ENCODE measurements around the gene MFRP. TPM values are rescaled to one million over a fixed set of nuclear protein-coding genes. Genes with fewer than 3 reads are reported as not detected.
"Not testable (repeated sequence)": the region's sequence is repeated elsewhere in the genome, so short reads cannot be mapped to it uniquely, and the experiment has no call there.

The MFRP gene
- not detected in 2 replicates for total RNA-seq

DNA sequence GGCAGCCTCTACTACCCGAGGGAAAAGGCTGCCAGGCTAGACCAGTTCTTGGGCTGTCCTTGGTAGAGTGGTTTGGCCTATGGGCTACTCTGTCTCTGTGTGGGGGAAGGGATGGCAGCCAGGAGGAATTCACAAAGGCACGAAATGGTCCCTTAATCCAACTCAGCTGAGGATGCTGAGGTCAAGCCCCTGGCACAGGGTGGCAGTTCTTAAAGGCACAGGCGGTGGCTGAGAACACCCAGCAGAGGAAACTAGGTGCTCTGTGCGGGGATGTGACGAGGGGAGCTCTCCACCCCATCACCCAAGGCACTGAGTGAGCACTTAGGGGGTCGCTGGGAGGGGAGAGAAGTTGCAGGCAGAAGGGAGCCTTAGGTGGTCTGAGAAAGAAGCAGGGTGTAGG lies at the start of gene MFRP:
MFRP (minus strand) TSS at position 101 of the 400 bp plus-strand sequence. CDS start 192 bp downstream, outside the sequence.
- no peak for DNase-seq (ENCODE audit: low read depth, low spot score)

- no peak for DNase-seq (ENCODE audit: low read depth, low spot score)
These were observed 44.8 kb upstream of the MFRP start for GRCh38 chr11:119391275-119391674.

DNA sequence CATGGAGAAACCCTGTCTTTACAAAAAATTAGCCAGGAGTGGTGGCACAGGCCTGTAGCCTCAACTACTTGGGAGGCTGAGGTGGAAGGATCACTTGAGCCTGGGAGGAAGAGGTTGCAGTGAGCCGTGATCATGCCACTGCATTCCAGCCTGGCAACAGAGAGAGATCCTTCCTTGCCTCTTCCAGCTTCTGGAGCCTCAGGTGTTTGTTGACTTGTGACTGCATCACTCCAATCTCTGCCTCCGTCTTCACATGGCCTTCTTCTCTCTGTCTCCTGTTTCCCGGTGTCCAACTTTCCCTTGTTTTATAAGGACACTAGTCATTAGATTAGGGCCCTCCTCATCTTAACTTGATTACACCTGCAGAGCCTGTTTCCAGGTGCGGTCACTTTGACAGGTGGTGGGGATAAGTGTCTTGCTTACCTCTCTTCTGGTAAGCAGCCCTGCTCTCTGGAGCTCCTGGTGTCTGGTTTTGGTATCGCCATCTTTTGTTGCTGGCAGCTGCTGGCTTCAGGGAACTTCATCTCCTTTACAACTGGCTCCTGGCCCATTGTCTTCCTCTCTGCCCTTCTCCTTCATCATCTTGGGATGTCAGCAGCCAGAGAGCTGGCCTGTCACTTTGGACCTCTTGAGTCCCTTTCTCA lies 43.2 kb upstream of the MFRP start:
- no peak for DNase-seq (ENCODE audit: low read depth, low spot score)

DNA sequence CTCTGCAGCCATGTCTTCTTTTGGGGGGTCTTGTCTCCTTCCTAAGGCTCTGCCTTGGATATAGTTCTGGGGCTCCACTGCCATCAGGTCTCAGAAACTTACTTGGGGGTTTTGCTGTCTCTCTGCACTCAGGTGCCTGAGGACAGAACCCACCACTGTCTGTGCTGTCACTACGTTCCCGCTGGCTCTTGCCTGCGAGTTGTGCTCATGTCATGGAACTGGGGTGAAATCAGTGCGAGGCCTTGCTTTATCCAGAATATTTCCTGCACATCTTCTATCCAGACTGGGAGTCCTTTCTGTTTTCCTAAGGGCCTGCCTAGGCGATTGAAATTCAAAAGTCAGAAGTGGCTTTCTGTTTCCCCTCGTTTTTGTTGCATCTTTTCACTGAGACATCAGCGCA lies 41.6 kb upstream of the MFRP start:
- no peak for DNase-seq (ENCODE audit: low read depth, low spot score)

GRCh38 chr11:119384332-119384731 lies 37.8 kb upstream of the MFRP start:
- DNase-seq (ENCODE audit: low read depth, low spot score), result no peak

DNA sequence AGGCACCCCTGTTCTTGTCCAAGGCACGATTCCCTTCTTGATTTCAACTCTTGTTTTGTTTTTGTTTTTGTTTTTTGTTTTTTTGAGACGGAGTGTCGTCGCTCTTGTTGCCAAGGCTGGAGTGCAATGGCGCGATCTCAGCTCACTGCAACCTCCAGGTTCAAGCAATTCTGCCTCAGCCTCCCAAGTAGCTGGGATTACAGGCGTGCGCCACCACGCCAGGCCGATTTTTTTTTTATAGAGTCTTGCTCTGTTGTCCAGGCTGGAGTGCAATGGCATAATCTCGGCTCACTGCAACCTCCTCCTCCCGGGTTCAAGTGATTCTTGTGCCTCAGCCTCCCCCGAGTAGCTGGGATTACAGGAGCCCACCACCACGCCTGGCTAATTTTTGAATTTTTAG lies 36.0 kb upstream of the MFRP start:
- not testable (repeated sequence) for DNase-seq (ENCODE audit: low read depth, low spot score)

DNA sequence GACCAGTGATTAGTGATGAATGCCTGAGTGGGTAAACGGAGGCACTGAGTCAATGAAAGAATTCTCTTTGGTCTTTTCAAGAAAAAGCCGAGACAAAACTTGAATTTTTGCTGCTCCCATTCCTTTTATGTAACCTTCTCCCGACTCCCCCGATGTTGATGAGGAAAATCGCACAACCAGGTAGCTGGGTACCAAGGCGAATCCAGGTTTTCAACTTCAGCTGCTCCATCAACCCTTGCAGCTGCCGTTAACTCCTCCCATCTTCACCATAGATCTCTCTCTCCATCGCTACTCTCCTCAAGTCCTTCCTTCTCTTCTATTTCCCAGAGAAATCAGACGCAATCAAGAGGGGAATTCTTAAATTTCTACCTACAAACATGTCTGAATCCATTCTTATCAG lies 35.6 kb upstream of the MFRP start:
- DNase-seq (ENCODE audit: low read depth, low spot score), result no peak

- DNase-seq (ENCODE audit: low read depth, low spot score), result peak; percentile 83
These were observed 34.9 kb upstream of the MFRP start, which contains the start of gene USP2 for GRCh38 chr11:119381181-119381988. Gene USP2, minus strand, starts transcription at chr11:119381690. Its CDS starts 8,210 bp downstream, at chr11:119373480.

GRCh38 chr11:119380827-119381180 lies 34.3 kb upstream of the MFRP start:
- no peak for DNase-seq (ENCODE audit: low read depth, low spot score)

DNA sequence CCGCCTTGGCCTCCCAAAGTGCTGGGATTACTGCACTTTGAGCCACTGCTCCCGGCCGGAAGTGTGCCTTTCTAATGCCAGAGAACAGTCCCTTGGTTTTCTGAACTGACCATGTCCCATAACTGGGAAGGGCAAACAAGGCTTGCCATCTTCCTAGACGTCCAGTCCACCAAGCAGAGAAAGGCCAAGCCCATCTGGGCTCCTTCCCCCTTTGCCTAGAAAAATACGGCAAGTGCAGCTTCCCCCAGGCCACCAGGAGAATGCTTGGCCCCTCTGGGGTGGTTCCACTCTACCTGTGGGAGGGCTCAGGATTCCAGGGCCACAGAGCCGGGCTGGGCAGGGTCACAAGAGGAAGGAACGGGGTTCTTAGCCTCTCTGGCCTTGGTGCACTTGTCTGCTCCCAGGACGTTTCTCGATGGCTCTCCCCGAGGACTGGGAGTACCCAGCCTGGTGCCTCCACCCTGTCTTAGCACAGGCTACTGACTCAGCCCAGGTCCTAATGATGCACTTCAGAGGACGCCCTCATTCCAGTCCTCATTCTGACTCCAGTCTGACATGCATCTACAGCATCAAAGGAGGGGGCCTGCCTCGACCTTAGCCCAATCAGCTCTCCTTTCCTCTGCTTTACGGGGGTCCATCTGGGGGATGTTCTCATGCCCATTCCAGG lies 33.8 kb upstream of the MFRP start:
- DNase-seq (ENCODE audit: low read depth, low spot score), result no peak

DNA sequence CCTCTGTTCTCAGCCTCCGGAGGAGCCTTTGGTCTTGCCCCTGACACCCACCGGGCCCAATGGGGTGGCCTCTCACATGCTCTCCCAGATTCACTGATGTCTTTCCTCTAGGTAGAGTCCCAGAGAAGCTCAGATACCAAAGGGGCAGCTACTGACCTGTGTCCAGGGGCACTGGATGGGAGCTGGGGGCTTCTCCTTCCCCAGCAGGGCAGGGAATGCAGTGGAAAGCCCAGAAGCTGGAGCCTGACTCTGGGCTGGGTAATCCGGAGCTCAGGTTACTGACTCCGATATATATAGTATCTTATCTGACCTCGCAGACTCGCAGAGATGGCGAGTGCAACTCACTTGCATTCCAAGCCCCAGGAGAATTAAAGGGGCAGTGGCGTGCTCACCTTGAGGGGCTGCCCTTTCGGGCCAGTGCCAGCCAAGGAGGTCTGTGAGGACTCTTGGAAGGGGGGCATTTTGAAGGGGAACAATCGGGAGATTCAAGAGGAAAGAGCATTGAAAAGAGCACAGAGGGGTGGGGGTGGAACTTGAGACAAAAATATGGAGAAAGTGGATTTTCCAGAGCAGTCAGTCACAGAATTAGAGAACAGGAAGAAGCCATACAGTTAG lies 32.5 kb upstream of the MFRP start:
- DNase-seq (ENCODE audit: low read depth, low spot score), result no peak

GRCh38 chr11:119377961-119378667 lies 31.6 kb upstream of the MFRP start:
- DNase-seq (ENCODE audit: low read depth, low spot score), result no peak

DNA sequence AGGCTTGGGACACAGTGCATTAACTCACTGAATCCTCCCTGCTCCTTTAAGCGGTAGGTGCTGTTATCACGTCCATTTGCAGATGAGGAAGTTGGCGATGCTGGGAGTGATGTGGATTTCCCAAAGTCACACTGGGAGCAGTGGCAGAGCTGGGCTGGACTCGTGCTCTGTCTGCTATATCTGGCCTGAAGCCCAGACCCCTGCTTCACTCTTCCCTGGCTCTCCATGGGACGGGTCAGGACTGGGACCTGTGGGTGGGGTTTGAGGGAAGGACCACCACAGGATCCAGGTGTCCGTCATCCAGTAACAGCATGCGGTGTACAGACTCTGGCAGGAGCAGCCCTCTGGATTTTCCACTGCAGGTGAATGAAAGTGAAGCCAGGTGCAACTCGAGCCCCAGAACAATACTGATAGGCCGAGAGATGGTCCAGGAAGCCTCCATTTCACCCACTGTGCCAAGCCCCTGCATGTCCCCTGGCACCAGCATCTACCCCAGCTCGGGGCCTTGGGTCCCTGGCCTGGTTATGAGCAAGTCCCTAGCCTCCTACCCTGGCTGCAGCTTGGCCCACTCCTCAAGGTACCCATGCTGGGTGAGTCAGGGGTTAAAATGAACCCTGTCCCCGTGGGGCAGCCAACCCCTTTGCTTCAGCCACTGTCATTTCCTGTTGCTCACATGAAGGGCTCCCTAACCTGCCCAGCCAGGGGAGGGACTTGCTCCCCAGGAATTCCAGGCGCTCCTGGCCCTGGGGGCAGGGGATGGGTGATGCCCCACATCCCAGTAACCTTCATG lies 30.8 kb upstream of the MFRP start:
- DNase-seq (ENCODE audit: low read depth, low spot score), result no peak

DNA sequence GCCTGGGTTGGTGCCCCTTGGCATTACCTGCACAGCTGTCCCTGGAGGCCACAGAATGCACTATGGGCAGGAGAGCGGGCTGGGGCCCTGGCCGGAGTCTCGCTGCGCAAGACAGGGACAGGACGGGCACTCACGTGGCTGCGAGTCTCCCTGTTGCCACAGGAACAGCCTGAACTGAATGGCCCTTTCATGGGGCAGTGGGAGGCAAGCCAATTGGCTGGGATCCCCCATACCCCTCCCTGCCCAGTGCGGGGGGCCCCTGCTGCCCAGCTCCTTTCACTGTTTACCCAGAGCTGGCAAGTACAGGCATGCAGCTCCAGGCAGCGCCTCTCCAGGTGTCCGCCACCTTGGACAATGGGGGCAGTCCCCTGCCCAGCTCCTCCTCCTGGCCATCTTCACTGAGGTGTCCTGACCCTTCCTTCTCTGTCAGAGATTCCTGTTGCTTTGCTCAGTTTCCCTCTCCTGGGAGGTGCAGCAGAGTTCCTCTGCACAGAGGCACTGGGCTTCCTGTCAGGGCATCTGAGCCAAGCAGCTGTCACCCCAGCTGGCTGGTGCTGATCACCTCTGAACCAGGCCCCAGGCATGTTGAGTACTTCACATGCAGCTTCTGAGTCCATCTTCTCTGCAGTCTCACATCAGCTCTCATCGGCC lies 29.8 kb upstream of the MFRP start:
- DNase-seq (ENCODE audit: low read depth, low spot score), result no peak

- no peak for DNase-seq (ENCODE audit: low read depth, low spot score)
These were observed 29.1 kb upstream of the MFRP start for GRCh38 chr11:119375337-119376196.

GRCh38 chr11:119374632-119375336 lies 28.3 kb upstream of the MFRP start:
- DNase-seq (ENCODE audit: low read depth, low spot score), result no peak

- peak; percentile 43 for DNase-seq (ENCODE audit: low read depth, low spot score)
These were observed 27.6 kb upstream of the MFRP start for GRCh38 chr11:119373921-119374631.
